Measurements from ENCODE around the gene RASGRF2.

DNA sequence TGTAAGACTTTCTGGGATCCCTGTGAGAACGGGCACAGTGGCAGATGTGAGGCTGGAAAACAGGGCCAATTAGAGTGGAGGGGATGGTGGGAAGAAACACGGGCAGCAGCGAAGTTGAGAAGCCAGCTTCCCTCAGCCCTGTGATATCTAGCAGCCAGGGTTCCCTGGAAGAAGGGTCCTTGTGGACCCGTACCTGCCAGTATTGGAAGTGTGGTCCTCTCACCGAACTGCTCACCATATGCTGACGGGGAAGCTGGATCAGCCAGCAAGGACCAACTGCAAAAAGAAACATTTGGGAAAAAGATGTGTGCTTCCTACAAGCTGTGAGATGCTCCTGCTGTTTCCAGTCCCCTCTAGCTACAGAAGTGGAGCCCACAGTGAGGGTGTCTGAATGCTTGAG lies 286.5 kb downstream of the RASGRF2 start:
- TF ChIP-seq BHLHE40 (IDR thresholded peaks at IDR 0.05; ENCODE audit: borderline replicate concordance) (no peak), ELF4 (IDR thresholded peaks at IDR 0.05) (no peak)

Data from HEK293T (cell line).